Nephron (organoid): ENCODE measurements around the gene MYO18A.

ENCODE experiments used
- H3K27ac Mint-ChIP-seq, 3 experiments: 2 replicates each; pipeline ENCODE4 v1.8.0; 2020; ENCODE audit warnings: mixed read lengths in 3 of 3, mild to moderate bottlenecking in 2 of 3, moderate library complexity in 1 of 3
- H3K27me3 Mint-ChIP-seq: 2 replicates; pipeline ENCODE4 v1.8.0; 2021; ENCODE audit warnings: low read depth, mild to moderate bottlenecking, moderate library complexity, mixed read lengths
- H3K36me3 Mint-ChIP-seq: 2 replicates; pipeline ENCODE4 v1.8.0; 2020; ENCODE audit warnings: low read depth, mixed read lengths
- H3K4me1 Mint-ChIP-seq: 2 replicates; pipeline ENCODE4 v1.8.0; 2020; ENCODE audit warnings: mixed read lengths
- H3K4me3 Mint-ChIP-seq, 3 experiments: 2 replicates each; pipeline ENCODE4 v1.8.0; 2020; ENCODE audit warnings: mild to moderate bottlenecking in 3 of 3, mixed read lengths in 3 of 3, moderate library complexity in 2 of 3
- H3K9me3 Mint-ChIP-seq: 2 replicates; pipeline ENCODE4 v1.8.0; 2020; ENCODE audit warnings: mixed read lengths
- CTCF ChIP-seq, 3 experiments: fragments of 200-600 bp; sonication (generic); IDR thresholded peaks; one replicate each; pipeline ENCODE4 v1.5.0; 2021; ENCODE audit warnings: antibody characterized with exemption in 3 of 3; ENCODE audit not compliant: unreplicated experiment in 3 of 3

MYO18A gene

GRCh38 chr17:29079887-29080286, 100.3 kb downstream of the MYO18A start:
- no peak overlapping the region for H3K4me3 Mint-ChIP-seq
- H3K27ac Mint-ChIP-seq: no peak overlapping the region
- peaks cover 37% of the 10 kb centered on the region for H3K36me3 Mint-ChIP-seq
- H3K27me3 Mint-ChIP-seq: peaks cover 3% of the 10 kb centered on the region
- TF ChIP-seq CTCF (IDR thresholded peaks at IDR 0.05; ENCODE audit: unreplicated experiment in 3 of 3): no peak
- H3K9me3 Mint-ChIP-seq: no peaks in the 10 kb centered on the region
- H3K4me1 Mint-ChIP-seq: peaks cover 22% of the 10 kb centered on the region

- no peak for TF ChIP-seq CTCF (IDR thresholded peaks at IDR 0.05; ENCODE audit: unreplicated experiment in 3 of 3)
- H3K4me3 Mint-ChIP-seq: no peak overlapping the region
- peaks cover 3% of the 10 kb centered on the region for H3K27me3 Mint-ChIP-seq
- no peak overlapping the region for H3K27ac Mint-ChIP-seq
- H3K36me3 Mint-ChIP-seq: peaks cover 37% of the 10 kb centered on the region
- no peaks in the 10 kb centered on the region for H3K9me3 Mint-ChIP-seq
- H3K4me1 Mint-ChIP-seq: peaks cover 18% of the 10 kb centered on the region
These were observed 100.8 kb downstream of the MYO18A start for GRCh38 chr17:29079433-29079832.

GRCh38 chr17:29078183-29079045, 101.8 kb downstream of the MYO18A start:
- no peak overlapping the region for H3K4me3 Mint-ChIP-seq
- H3K4me1 Mint-ChIP-seq: peaks cover 7% of the 10 kb centered on the region
- H3K27ac Mint-ChIP-seq: no peak overlapping the region
- TF ChIP-seq CTCF (IDR thresholded peaks at IDR 0.05; ENCODE audit: unreplicated experiment in 3 of 3): no peak
- H3K27me3 Mint-ChIP-seq: peaks cover 3% of the 10 kb centered on the region
- no peaks in the 10 kb centered on the region for H3K9me3 Mint-ChIP-seq
- peaks cover 37% of the 10 kb centered on the region for H3K36me3 Mint-ChIP-seq

- H3K9me3 Mint-ChIP-seq: no peaks in the 10 kb centered on the region
- no peak overlapping the region for H3K4me3 Mint-ChIP-seq
- peaks cover 37% of the 10 kb centered on the region for H3K36me3 Mint-ChIP-seq
- H3K27me3 Mint-ChIP-seq: peaks cover 3% of the 10 kb centered on the region
- no peak for TF ChIP-seq CTCF (IDR thresholded peaks at IDR 0.05; ENCODE audit: unreplicated experiment in 3 of 3)
- no peak overlapping the region for H3K27ac Mint-ChIP-seq
- peaks cover 10% of the 10 kb centered on the region for H3K4me1 Mint-ChIP-seq
These were observed 102.9 kb downstream of the MYO18A start for GRCh38 chr17:29077320-29077719.

GRCh38 chr17:29076722-29077121, 103.5 kb downstream of the MYO18A start:
- Mint-ChIP-seq H3K27ac (peak overlapping the region in 1 of 3 experiments; percentile 69), H3K4me3 (no peak overlapping the region), H3K9me3 (no peaks in the 10 kb centered on the region)

More at GRCh38 chr17:29076722-29077121, 103.5 kb downstream of the MYO18A start:
- Mint-ChIP-seq H3K27me3 (peaks cover 3% of the 10 kb centered on the region), H3K36me3 (peaks cover 35% of the 10 kb centered on the region), H3K4me1 (peaks cover 10% of the 10 kb centered on the region)
- no peak for TF ChIP-seq CTCF (IDR thresholded peaks at IDR 0.05; ENCODE audit: unreplicated experiment in 3 of 3)
